ACC112 (cell line): ENCODE results near the gene SLC43A1.

ENCODE experiments used
- H2AFZ ChIP-seq: fragments of 200-600 bp; sonication (generic); one replicate; pipeline ENCODE4 v1.6.0; 2017; ENCODE audit warnings: antibody characterized with exemption, low read length; ENCODE audit not compliant: unreplicated experiment
- H3K27ac ChIP-seq: fragments of 200-600 bp; sonication (generic); 2 replicates; pipeline ENCODE4 v1.5.1; 2014; ENCODE audit warnings: low read depth, mild to moderate bottlenecking, antibody characterized with exemption, low read length, moderate library complexity
- H3K27me3 ChIP-seq: fragments of 200-600 bp; sonication (generic); 2 replicates; pipeline ENCODE4 v1.6.1; 2014; ENCODE audit warnings: mild to moderate bottlenecking, antibody characterized with exemption, low read length, moderate library complexity, mixed read lengths; ENCODE audit not compliant: insufficient read depth
- H3K36me3 ChIP-seq: fragments of 200-600 bp; sonication (generic); 2 replicates; pipeline ENCODE4 v1.6.1; 2016; ENCODE audit warnings: mild to moderate bottlenecking, antibody characterized with exemption, low read length, moderate library complexity, mixed read lengths; ENCODE audit not compliant: insufficient read depth
- H3K4me1 ChIP-seq: fragments of 200-600 bp; sonication (generic); one replicate; pipeline ENCODE4 v1.6.1; 2016; ENCODE audit warnings: low read length, mixed read lengths; ENCODE audit not compliant: insufficient read depth, unreplicated experiment, control insufficient read depth
- H3K4me3 ChIP-seq: fragments of 200-600 bp; sonication (generic); 2 replicates; pipeline ENCODE4 v1.5.1; 2014; ENCODE audit warnings: mild to moderate bottlenecking, low read depth, low read length
- H3K79me2 ChIP-seq: fragments of 200-600 bp; sonication (generic); one replicate; pipeline ENCODE4 v1.6.0; 2016; ENCODE audit warnings: low read length; ENCODE audit not compliant: control insufficient read depth, unreplicated experiment, insufficient read depth

The SLC43A1 gene

GRCh38 chr11:57476757-57477506, 38.6 kb downstream of the SLC43A1 start:
- H3K36me3 ChIP-seq, result no peaks in the 10 kb centered on the region
- H3K79me2 ChIP-seq, result no peaks in the 10 kb centered on the region
- H3K27ac ChIP-seq, result no peak overlapping the region
- H2AFZ ChIP-seq, result peak overlapping the region; percentile 51
- peaks cover 39% of the 10 kb centered on the region for H3K27me3 ChIP-seq
- no peaks in the 10 kb centered on the region for H3K4me1 ChIP-seq
- H3K4me3 ChIP-seq, result peak overlapping the region; percentile 70

GRCh38 chr11:57476047-57476756, 39.3 kb downstream of the SLC43A1 start:
- Histone ChIP-seq H2AFZ (peak overlapping the region; percentile 51), H3K4me3 (peak overlapping the region; percentile 70)

GRCh38 chr11:57475671-57476046, 39.8 kb downstream of the SLC43A1 start:
- H3K36me3 ChIP-seq, result no peaks in the 10 kb centered on the region
- H3K4me3 ChIP-seq, result peak overlapping the region; percentile 70
- no peaks in the 10 kb centered on the region for H3K4me1 ChIP-seq
- H2AFZ ChIP-seq, result no peak overlapping the region
- peaks cover 35% of the 10 kb centered on the region for H3K27me3 ChIP-seq
- H3K27ac ChIP-seq, result no peak overlapping the region
- H3K79me2 ChIP-seq, result no peaks in the 10 kb centered on the region

More at GRCh38 chr11:57476047-57476756, 39.3 kb downstream of the SLC43A1 start:
- no peaks in the 10 kb centered on the region for H3K79me2 ChIP-seq
- H3K4me1 ChIP-seq, result no peaks in the 10 kb centered on the region
- peaks cover 35% of the 10 kb centered on the region for H3K27me3 ChIP-seq
- no peaks in the 10 kb centered on the region for H3K36me3 ChIP-seq
- no peak overlapping the region for H3K27ac ChIP-seq

- peaks cover 35% of the 10 kb centered on the region for H3K27me3 ChIP-seq
- H2AFZ ChIP-seq, result no peak overlapping the region
- H3K4me1 ChIP-seq, result no peaks in the 10 kb centered on the region
- H3K79me2 ChIP-seq, result no peaks in the 10 kb centered on the region
- H3K27ac ChIP-seq, result no peak overlapping the region
- H3K36me3 ChIP-seq, result no peaks in the 10 kb centered on the region
- no peak overlapping the region for H3K4me3 ChIP-seq
Measured at GRCh38 chr11:57475191-57475590, 40.3 kb downstream of the SLC43A1 start.

- H3K4me1 ChIP-seq, result no peaks in the 10 kb centered on the region
- no peak overlapping the region for H3K4me3 ChIP-seq
- no peaks in the 10 kb centered on the region for H3K36me3 ChIP-seq
- no peak overlapping the region for H2AFZ ChIP-seq
- peaks cover 35% of the 10 kb centered on the region for H3K27me3 ChIP-seq
- no peaks in the 10 kb centered on the region for H3K79me2 ChIP-seq
- no peak overlapping the region for H3K27ac ChIP-seq
Measured at GRCh38 chr11:57474803-57475115, 40.7 kb downstream of the SLC43A1 start.

GRCh38 chr11:57474017-57474802, 41.3 kb downstream of the SLC43A1 start:
- Histone ChIP-seq H3K27ac (no peak overlapping the region), H3K79me2 (no peaks in the 10 kb centered on the region), H3K4me3 (no peak overlapping the region), H3K4me1 (no peaks in the 10 kb centered on the region), H3K36me3 (no peaks in the 10 kb centered on the region), H2AFZ (no peak overlapping the region), H3K27me3 (peaks cover 35% of the 10 kb centered on the region)

GRCh38 chr11:57473285-57473841, 42.1 kb downstream of the SLC43A1 start:
- H3K36me3 ChIP-seq, result no peaks in the 10 kb centered on the region
- no peak overlapping the region for H3K27ac ChIP-seq
- peaks cover 35% of the 10 kb centered on the region for H3K27me3 ChIP-seq
- H3K79me2 ChIP-seq, result no peaks in the 10 kb centered on the region
- H3K4me3 ChIP-seq, result no peak overlapping the region
- no peaks in the 10 kb centered on the region for H3K4me1 ChIP-seq
- no peak overlapping the region for H2AFZ ChIP-seq

- H3K27me3 ChIP-seq, result peaks cover 19% of the 10 kb centered on the region
- H3K27ac ChIP-seq, result no peak overlapping the region
- no peaks in the 10 kb centered on the region for H3K36me3 ChIP-seq
- H3K4me3 ChIP-seq, result no peak overlapping the region
- no peak overlapping the region for H2AFZ ChIP-seq
- no peaks in the 10 kb centered on the region for H3K4me1 ChIP-seq
- no peaks in the 10 kb centered on the region for H3K79me2 ChIP-seq
Measured at GRCh38 chr11:57471496-57471895, 44.0 kb downstream of the SLC43A1 start.

GRCh38 chr11:57469268-57469667, 46.2 kb downstream of the SLC43A1 start:
- Histone ChIP-seq H3K36me3 (no peaks in the 10 kb centered on the region), H3K27me3 (no peaks in the 10 kb centered on the region), H3K27ac (no peak overlapping the region), H3K4me3 (no peak overlapping the region), H3K79me2 (no peaks in the 10 kb centered on the region), H3K4me1 (no peaks in the 10 kb centered on the region), H2AFZ (no peak overlapping the region)

- Histone ChIP-seq H3K27ac (no peak overlapping the region), H3K36me3 (no peaks in the 10 kb centered on the region), H3K4me1 (no peaks in the 10 kb centered on the region), H3K4me3 (no peak overlapping the region), H2AFZ (no peak overlapping the region), H3K79me2 (no peaks in the 10 kb centered on the region), H3K27me3 (no peaks in the 10 kb centered on the region)
Measured at GRCh38 chr11:57468276-57468675, 47.2 kb downstream of the SLC43A1 start.
